SK-N-SH (cell line): Measurements from ENCODE around the gene URM1. TPM values are rescaled to one million over a fixed set of nuclear protein-coding genes. Genes with fewer than 3 reads are reported as not detected.

Experiments used
- CTCF ChIA-PET: fragments of 300-600, 350-600 bp; formaldehyde crosslinking; extraction: SDS; loops from one replicate; lab custom pipeline; 2021; lab: Yijun Ruan, JAX
- POLR2A ChIA-PET: fragments of 350-600 bp; sonication (Branson Sonifier 250); formaldehyde crosslinking; extraction: SDS; loops from one replicate; lab custom pipeline; 2020; ENCODE audit warnings: antibody characterized with exemption, inconsistent platforms; lab: Yijun Ruan, JAX
- DNase-seq: peaks from one replicate; pipeline ENCODE4 v3.0.0; 2012
- H2AFZ ChIP-seq: fragments of 200-600 bp; sonication (generic); 2 replicates; pipeline ENCODE4 v1.8.1; 2016; ENCODE audit warnings: antibody characterized with exemption, mild to moderate bottlenecking, low read depth
- H3F3A ChIP-seq: fragments of 200-600 bp; sonication (generic); replicated peaks from 2 replicates; pipeline ENCODE3; 2016; ENCODE audit warnings: antibody characterized with exemption, mild to moderate bottlenecking; ENCODE audit not compliant: insufficient read depth
- H3K27ac ChIP-seq, 2 experiments: fragments of 200-500 bp in 1 of 2; fragments of 200-600 bp in 1 of 2; sonication (Bioruptor generic) in 1 of 2; sonication (generic), shearing (Covaris generic) in 1 of 2; 2 replicates each; pipeline versions ENCODE4 v1.5.1 to v1.6.1; 2014 to 2016; ENCODE audit warnings: low read depth in 2 of 2, inconsistent platforms in 1 of 2, low read length in 1 of 2, mild to moderate bottlenecking in 1 of 2, mixed read lengths in 1 of 2
- H3K27me3 ChIP-seq: fragments of 200-600 bp; sonication (generic), shearing (Covaris generic); 2 replicates; pipeline ENCODE4 v1.6.1; 2016; ENCODE audit warnings: mixed run types; ENCODE audit not compliant: insufficient read depth
- H3K36me3 ChIP-seq, 2 experiments: fragments of 200-500 bp in 1 of 2; fragments of 200-600 bp in 1 of 2; sonication (Bioruptor generic) in 1 of 2; sonication (generic) in 1 of 2; replicated peaks in 1 of 2; 2 replicates each; pipeline versions ENCODE3 to v1.5.1; 2014 to 2016; ENCODE audit warnings: low read length in 1 of 2, mild to moderate bottlenecking in 1 of 2; ENCODE audit not compliant: insufficient read depth in 2 of 2, control insufficient read depth in 1 of 2
- H3K4me1 ChIP-seq, 2 experiments: fragments of 200-500 bp in 1 of 2; fragments of 200-600 bp in 1 of 2; sonication (Bioruptor generic) in 1 of 2; sonication (generic), shearing (Covaris generic) in 1 of 2; 2 replicates each; pipeline versions ENCODE4 v1.5.1 to v1.6.1; 2014 to 2016; ENCODE audit warnings: low read depth in 1 of 2, low read length in 1 of 2, mixed run types in 1 of 2; ENCODE audit not compliant: insufficient read depth in 2 of 2, control insufficient read depth in 1 of 2
- H3K4me2 ChIP-seq: fragments of 200-600 bp; sonication (generic), shearing (Covaris generic); 2 replicates; pipeline ENCODE4 v1.6.1; 2017; ENCODE audit warnings: mixed run types
- H3K4me3 ChIP-seq, 2 experiments: fragments of 200-500 bp in 1 of 2; fragments of 200-600 bp in 1 of 2; sonication (Bioruptor generic) in 1 of 2; sonication (generic), shearing (Covaris generic) in 1 of 2; 2 replicates each; pipeline versions ENCODE4 v1.5.1 to v1.8.1; 2014 to 2016; ENCODE audit warnings: low read depth in 2 of 2, inconsistent platforms in 1 of 2, low read length in 1 of 2, mild to moderate bottlenecking in 1 of 2, mixed read lengths in 1 of 2, moderate library complexity in 1 of 2
- H3K79me2 ChIP-seq: fragments of 200-600 bp; sonication (generic); 2 replicates; pipeline ENCODE4 v1.8.1; 2017; ENCODE audit warnings: mild to moderate bottlenecking; ENCODE audit not compliant: insufficient read depth
- H3K9ac ChIP-seq: fragments of 200-600 bp; sonication (generic); 2 replicates; pipeline ENCODE4 v1.6.1; 2017; ENCODE audit warnings: mixed run types
- H3K9me2 ChIP-seq: fragments of 200-600 bp; sonication (generic); 2 replicates; pipeline ENCODE4 v1.6.1; 2017; ENCODE audit warnings: mixed run types
- H3K9me3 ChIP-seq: fragments of 200-600 bp; sonication (generic); 2 replicates; pipeline ENCODE4 v1.6.1; 2017; ENCODE audit warnings: mixed run types, mild to moderate bottlenecking, moderate library complexity
- H4K20me1 ChIP-seq: fragments of 200-600 bp; sonication (generic); 2 replicates; pipeline ENCODE4 v1.6.1; 2017; ENCODE audit warnings: mild to moderate bottlenecking, mixed run types; ENCODE audit not compliant: insufficient read depth
- CHD2 ChIP-seq: fragments of 150-350 bp; IDR thresholded peaks from 2 replicates; pipeline ENCODE4 v1.6.1; 2018; ENCODE audit warnings: low read length; ENCODE audit not compliant: partially characterized antibody
- ELF1 ChIP-seq: IDR thresholded peaks from 2 replicates; pipeline ENCODE4 v1.4.0; 2012
- EP300 ChIP-seq, 2 experiments: IDR thresholded peaks; 2 replicates each; pipeline versions ENCODE4 v1.4.0 to v1.6.1; 2012; ENCODE audit warnings: borderline replicate concordance in 1 of 2, low read depth in 1 of 2, low read length in 1 of 2
- FOSL2 ChIP-seq: IDR thresholded peaks from 2 replicates; pipeline ENCODE4 v1.4.0; 2012; ENCODE audit warnings: low read depth, mild to moderate bottlenecking, moderate library complexity, borderline replicate concordance
- FOXJ3 ChIP-seq: sonication (generic); formaldehyde crosslinking; IDR thresholded peaks from 2 replicates; pipeline ENCODE4 v1.5.1; 2020; ENCODE audit warnings: mild to moderate bottlenecking, missing genetic modification reagents
- FOXM1 ChIP-seq: IDR thresholded peaks from 2 replicates; pipeline ENCODE4 v1.4.0; 2012; ENCODE audit warnings: low read depth, mild to moderate bottlenecking
- GABPA ChIP-seq: IDR thresholded peaks from 2 replicates; pipeline ENCODE4 v1.4.0; 2012; ENCODE audit warnings: low read depth, mild to moderate bottlenecking
- JUND ChIP-seq: IDR thresholded peaks from 2 replicates; pipeline ENCODE4 v1.4.0; 2012
- MEF2A ChIP-seq: IDR thresholded peaks from 2 replicates; pipeline ENCODE4 v1.4.0; 2012; ENCODE audit warnings: low read depth, borderline replicate concordance
- MXI1 ChIP-seq: IDR thresholded peaks from 2 replicates; pipeline ENCODE4 v1.6.1; 2012; ENCODE audit warnings: mild to moderate bottlenecking, low read depth, low read length, improper control_type of control experiment
- POLR2AphosphoS5 ChIP-seq: IDR thresholded peaks from 2 replicates; pipeline ENCODE4 v1.6.1; 2012; ENCODE audit warnings: low read depth, low read length
- RCOR1 ChIP-seq: fragments of 150-350 bp; IDR thresholded peaks from 2 replicates; pipeline ENCODE4 v1.6.1; 2017; ENCODE audit warnings: antibody characterized with exemption, low read length
- RFX5 ChIP-seq: IDR thresholded peaks from 2 replicates; pipeline ENCODE4 v1.6.1; 2012; ENCODE audit warnings: mild to moderate bottlenecking, improper control_type of control experiment, low read length
- TAF1 ChIP-seq: IDR thresholded peaks from 2 replicates; pipeline ENCODE4 v1.6.1; 2012; ENCODE audit warnings: low read depth, mild to moderate bottlenecking, low read length, moderate library complexity, borderline replicate concordance
- TEAD4 ChIP-seq: IDR thresholded peaks from 2 replicates; pipeline ENCODE4 v1.4.0; 2012; ENCODE audit warnings: mild to moderate bottlenecking, borderline replicate concordance; ENCODE audit not compliant: insufficient read depth
- YY1 ChIP-seq: IDR thresholded peaks from 2 replicates; pipeline ENCODE4 v1.4.0; 2012; ENCODE audit warnings: low read depth, mild to moderate bottlenecking
- WGBS: methylation state at CpG from one replicate; pipeline ENCODE4 v1.1.6; 2017; ENCODE audit warnings: low lambda C conversion rate; 5-methylcytosine and 5-hydroxymethylcytosine counted together
- polyA plus RNA-seq, 3 experiments: library from polyadenylated mRNA; depleted of rRNA; stranded (reverse); fragments of >200 nt; gene quantifications; 2 replicates each; pipeline ENCODE4 v1.2.3, GENCODE V29; 2012
- TF ChIP-seq, protein P1 (sequence below): IDR thresholded peaks from 2 replicates; pipeline ENCODE4 v1.4.0; 2012; ENCODE audit warnings: low read depth, borderline replicate concordance
- TF ChIP-seq, protein P2 (sequence below): IDR thresholded peaks from 2 replicates; pipeline ENCODE4 v1.6.1; 2012; ENCODE audit warnings: mild to moderate bottlenecking, low read depth, low read length, moderate library complexity
- TF ChIP-seq, protein P3 (sequence below): fragments of 150-350 bp; IDR thresholded peaks from 2 replicates; pipeline ENCODE4 v1.6.1; 2017; ENCODE audit warnings: antibody characterized with exemption, low read length, low read depth, borderline replicate concordance
- TF ChIP-seq, protein P4 (sequence below): IDR thresholded peaks from 2 replicates; pipeline ENCODE4; 2012
- TF ChIP-seq, protein P5 (sequence below): fragments of 200-600 bp; sonication (generic); IDR thresholded peaks from 2 replicates; pipeline ENCODE4 v1.6.1; 2017; ENCODE audit warnings: antibody characterized with exemption, mild to moderate bottlenecking, moderate library complexity
- TF ChIP-seq, protein P6 (sequence below): fragments of 150-350 bp; IDR thresholded peaks from 2 replicates; pipeline ENCODE4 v1.6.1; 2016; ENCODE audit warnings: mild to moderate bottlenecking, low read depth, low read length

Gene URM1
- polyA plus RNA-seq, 1 of the 3 experiments (the other 2 are of a cell fraction) = 58.9 TPM

DNA sequence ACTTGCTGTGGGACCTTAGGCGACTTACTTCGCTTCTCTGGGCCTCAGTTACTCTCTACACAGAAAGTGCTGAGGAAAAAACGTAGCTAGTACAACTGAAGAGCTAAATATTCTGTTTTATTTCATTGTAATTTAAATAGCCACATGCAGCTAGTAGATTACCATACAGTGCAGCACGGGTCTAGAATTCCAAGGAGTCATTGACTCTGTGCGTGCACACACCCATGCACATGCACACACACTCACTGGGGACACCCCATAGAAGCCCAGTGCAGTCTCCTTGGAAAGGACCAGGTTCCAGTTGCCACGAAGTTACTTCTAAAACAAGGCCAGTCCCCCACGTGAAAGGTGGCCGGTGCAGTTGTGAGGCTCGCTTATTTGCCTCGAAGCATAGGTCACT lies 17.0 kb downstream of the URM1 start (continued):
- TF ChIP-seq CHD2 = no peak
- TF ChIP-seq, protein P1, sequence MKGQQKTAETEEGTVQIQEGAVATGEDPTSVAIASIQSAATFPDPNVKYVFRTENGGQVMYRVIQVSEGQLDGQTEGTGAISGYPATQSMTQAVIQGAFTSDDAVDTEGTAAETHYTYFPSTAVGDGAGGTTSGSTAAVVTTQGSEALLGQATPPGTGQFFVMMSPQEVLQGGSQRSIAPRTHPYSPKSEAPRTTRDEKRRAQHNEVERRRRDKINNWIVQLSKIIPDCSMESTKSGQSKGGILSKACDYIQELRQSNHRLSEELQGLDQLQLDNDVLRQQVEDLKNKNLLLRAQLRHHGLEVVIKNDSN = no peak
- TF ChIP-seq FOXJ3 = no peak
- no peak for TF ChIP-seq RCOR1

DNA sequence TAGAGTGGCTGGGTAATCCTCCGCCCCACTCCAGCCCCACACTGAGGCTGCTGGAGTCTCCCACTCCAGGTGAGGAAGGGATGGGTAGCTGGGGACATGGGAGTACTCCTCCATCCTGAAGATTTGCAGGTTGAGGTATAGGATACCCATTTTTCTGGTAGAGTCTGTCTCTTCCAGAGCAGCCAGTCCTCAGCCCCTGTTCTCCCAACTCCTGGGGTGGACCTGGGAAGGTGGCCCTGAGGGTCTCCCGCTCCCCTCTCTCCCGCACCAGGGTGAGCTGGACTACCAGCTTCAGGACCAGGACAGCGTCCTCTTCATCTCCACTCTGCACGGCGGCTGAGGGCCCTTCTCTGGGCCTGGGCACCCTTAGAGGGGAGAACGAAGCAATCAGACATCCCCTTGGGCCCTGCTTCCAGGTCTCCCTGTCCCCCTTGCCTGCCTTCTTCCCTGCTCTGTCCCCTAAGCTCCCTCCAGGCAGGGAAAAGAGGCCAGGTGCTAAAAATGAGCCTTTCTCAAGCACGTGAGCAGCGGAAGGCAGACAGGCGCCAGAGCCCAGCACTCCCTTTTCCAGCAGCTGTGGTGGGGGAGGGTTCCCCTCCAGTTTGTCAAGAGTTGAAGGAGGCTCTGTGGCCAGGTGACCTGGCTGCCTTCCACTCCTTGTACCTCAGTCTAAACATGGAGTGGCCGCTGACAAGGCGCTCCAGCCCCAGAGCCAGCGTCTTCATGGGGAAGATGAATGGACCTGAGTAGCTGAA lies 18.4 kb downstream of the URM1 start:
- H3K27me3 ChIP-seq = no peaks in the 10 kb centered on the region
- peaks cover 11 to 68% of the 10 kb centered on the region in 2 experiments for H3K36me3 ChIP-seq
- no peak overlapping the region for H3K9ac ChIP-seq
- H3K9me3 ChIP-seq = no peaks in the 10 kb centered on the region
- ChIA-PET CTCF (interaction anchor here (0.9 to 2.8 kb wide), 6 partner anchors 22 to 94 kb away, joined by 3 to 15 read pairs (median 4); no protein-coding TSS in a partner anchor), POLR2A (no interaction called here)
- H3K4me1 ChIP-seq = no peaks in the 10 kb centered on the region
- H3K4me2 ChIP-seq = no peak overlapping the region
- H3K79me2 ChIP-seq = peaks cover 2% of the 10 kb centered on the region; the same call in 1 of the 2 replicates
- no peaks in the 10 kb centered on the region for H3F3A ChIP-seq
- no peak overlapping the region for H3K4me3 ChIP-seq
- no peaks in the 10 kb centered on the region for H4K20me1 ChIP-seq
- no peak overlapping the region for H2AFZ ChIP-seq
- H3K9me2 ChIP-seq = no peaks in the 10 kb centered on the region
- no peak overlapping the region for H3K27ac ChIP-seq
- no peak for DNase-seq
- 90% methylated on average over 6 of the region's 13 CpGs for WGBS
- TF ChIP-seq, protein P2, sequence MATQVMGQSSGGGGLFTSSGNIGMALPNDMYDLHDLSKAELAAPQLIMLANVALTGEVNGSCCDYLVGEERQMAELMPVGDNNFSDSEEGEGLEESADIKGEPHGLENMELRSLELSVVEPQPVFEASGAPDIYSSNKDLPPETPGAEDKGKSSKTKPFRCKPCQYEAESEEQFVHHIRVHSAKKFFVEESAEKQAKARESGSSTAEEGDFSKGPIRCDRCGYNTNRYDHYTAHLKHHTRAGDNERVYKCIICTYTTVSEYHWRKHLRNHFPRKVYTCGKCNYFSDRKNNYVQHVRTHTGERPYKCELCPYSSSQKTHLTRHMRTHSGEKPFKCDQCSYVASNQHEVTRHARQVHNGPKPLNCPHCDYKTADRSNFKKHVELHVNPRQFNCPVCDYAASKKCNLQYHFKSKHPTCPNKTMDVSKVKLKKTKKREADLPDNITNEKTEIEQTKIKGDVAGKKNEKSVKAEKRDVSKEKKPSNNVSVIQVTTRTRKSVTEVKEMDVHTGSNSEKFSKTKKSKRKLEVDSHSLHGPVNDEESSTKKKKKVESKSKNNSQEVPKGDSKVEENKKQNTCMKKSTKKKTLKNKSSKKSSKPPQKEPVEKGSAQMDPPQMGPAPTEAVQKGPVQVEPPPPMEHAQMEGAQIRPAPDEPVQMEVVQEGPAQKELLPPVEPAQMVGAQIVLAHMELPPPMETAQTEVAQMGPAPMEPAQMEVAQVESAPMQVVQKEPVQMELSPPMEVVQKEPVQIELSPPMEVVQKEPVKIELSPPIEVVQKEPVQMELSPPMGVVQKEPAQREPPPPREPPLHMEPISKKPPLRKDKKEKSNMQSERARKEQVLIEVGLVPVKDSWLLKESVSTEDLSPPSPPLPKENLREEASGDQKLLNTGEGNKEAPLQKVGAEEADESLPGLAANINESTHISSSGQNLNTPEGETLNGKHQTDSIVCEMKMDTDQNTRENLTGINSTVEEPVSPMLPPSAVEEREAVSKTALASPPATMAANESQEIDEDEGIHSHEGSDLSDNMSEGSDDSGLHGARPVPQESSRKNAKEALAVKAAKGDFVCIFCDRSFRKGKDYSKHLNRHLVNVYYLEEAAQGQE = no peak
- TF ChIP-seq CHD2 (no peak), FOXM1 (no peak), TAF1 (no peak), MEF2A (no peak), POLR2AphosphoS5 (no peak), MXI1 (no peak), GABPA (no peak), YY1 (no peak), FOSL2 (no peak), EP300 (IDR thresholded peaks at IDR 0.05; ENCODE audit: borderline replicate concordance in 1 of 2, low read depth in 1 of 2, low read length in 1 of 2) (no peak), ELF1 (no peak), RFX5 (no peak), TEAD4 (no peak), JUND (no peak)
- TF ChIP-seq, protein P3, sequence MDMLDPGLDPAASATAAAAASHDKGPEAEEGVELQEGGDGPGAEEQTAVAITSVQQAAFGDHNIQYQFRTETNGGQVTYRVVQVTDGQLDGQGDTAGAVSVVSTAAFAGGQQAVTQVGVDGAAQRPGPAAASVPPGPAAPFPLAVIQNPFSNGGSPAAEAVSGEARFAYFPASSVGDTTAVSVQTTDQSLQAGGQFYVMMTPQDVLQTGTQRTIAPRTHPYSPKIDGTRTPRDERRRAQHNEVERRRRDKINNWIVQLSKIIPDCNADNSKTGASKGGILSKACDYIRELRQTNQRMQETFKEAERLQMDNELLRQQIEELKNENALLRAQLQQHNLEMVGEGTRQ = no peak
- TF ChIP-seq, protein P4, sequence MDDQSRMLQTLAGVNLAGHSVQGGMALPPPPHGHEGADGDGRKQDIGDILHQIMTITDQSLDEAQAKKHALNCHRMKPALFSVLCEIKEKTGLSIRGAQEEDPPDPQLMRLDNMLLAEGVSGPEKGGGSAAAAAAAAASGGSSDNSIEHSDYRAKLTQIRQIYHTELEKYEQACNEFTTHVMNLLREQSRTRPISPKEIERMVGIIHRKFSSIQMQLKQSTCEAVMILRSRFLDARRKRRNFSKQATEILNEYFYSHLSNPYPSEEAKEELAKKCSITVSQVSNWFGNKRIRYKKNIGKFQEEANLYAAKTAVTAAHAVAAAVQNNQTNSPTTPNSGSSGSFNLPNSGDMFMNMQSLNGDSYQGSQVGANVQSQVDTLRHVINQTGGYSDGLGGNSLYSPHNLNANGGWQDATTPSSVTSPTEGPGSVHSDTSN = no peak
- TF ChIP-seq, protein P5, sequence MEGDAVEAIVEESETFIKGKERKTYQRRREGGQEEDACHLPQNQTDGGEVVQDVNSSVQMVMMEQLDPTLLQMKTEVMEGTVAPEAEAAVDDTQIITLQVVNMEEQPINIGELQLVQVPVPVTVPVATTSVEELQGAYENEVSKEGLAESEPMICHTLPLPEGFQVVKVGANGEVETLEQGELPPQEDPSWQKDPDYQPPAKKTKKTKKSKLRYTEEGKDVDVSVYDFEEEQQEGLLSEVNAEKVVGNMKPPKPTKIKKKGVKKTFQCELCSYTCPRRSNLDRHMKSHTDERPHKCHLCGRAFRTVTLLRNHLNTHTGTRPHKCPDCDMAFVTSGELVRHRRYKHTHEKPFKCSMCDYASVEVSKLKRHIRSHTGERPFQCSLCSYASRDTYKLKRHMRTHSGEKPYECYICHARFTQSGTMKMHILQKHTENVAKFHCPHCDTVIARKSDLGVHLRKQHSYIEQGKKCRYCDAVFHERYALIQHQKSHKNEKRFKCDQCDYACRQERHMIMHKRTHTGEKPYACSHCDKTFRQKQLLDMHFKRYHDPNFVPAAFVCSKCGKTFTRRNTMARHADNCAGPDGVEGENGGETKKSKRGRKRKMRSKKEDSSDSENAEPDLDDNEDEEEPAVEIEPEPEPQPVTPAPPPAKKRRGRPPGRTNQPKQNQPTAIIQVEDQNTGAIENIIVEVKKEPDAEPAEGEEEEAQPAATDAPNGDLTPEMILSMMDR = no peak
- TF ChIP-seq, protein P6, sequence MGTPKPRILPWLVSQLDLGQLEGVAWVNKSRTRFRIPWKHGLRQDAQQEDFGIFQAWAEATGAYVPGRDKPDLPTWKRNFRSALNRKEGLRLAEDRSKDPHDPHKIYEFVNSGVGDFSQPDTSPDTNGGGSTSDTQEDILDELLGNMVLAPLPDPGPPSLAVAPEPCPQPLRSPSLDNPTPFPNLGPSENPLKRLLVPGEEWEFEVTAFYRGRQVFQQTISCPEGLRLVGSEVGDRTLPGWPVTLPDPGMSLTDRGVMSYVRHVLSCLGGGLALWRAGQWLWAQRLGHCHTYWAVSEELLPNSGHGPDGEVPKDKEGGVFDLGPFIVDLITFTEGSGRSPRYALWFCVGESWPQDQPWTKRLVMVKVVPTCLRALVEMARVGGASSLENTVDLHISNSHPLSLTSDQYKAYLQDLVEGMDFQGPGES = no peak
